ENCODE measurements around the gene POLR3GL. TPM values are rescaled to one million over a fixed set of nuclear protein-coding genes. Genes with fewer than 3 reads are reported as not detected.

POLR3GL gene
- total RNA-seq, 1 experiment from 2014 or later, result 26.0 TPM

DNA sequence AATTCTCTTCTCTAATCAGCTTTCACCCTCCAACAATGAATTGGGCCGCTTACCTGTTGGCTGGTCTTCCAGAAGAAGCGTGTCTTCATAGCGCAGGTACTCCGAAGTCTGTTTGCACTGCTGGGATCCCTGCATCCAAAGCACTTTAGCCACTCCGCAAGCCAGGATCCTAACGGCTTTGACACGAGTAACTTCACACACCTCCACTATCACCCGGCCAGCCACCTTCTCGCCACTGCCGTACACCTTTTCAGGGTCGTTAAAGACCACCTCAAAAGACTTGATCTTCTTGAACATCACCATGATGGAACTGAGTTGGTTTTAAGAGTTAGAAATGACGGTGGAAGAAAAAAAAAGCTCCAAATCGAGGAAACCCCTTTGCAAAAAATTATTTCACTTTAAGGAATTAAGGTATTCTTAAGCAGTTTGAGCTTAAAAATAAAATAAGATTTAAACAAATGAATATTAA is 31.5 kb downstream of the POLR3GL start:
- in situ Hi-C loops (cut with HindIII; ENCODE audit: low pct_unique_long_range_greater_than_20kb, low sequenced_read_pairs), result no loop called here

GRCh38 chr1:145996433-145997015 is 32.0 kb downstream of the POLR3GL start, which contains the start of gene TXNIP:
TSS of gene TXNIP (minus strand) at chr1:145996579. CDS start at chr1:145996266, 313 bp downstream.
- DNase-seq (ENCODE audit: low read depth, low spot score), result peak; percentile 99
- in situ Hi-C loops (cut with HindIII; ENCODE audit: low pct_unique_long_range_greater_than_20kb, low sequenced_read_pairs), result no loop called here

More for the DNA sequence above, 31.5 kb downstream of the POLR3GL start:
- no peak for DNase-seq (ENCODE audit: low read depth, low spot score)

- in situ Hi-C loops (cut with HindIII; ENCODE audit: low pct_unique_long_range_greater_than_20kb, low sequenced_read_pairs), result no loop called here
- DNase-seq (ENCODE audit: low read depth, low spot score), result no peak
These were observed 32.7 kb downstream of the POLR3GL start for GRCh38 chr1:145997016-145997717.

DNA sequence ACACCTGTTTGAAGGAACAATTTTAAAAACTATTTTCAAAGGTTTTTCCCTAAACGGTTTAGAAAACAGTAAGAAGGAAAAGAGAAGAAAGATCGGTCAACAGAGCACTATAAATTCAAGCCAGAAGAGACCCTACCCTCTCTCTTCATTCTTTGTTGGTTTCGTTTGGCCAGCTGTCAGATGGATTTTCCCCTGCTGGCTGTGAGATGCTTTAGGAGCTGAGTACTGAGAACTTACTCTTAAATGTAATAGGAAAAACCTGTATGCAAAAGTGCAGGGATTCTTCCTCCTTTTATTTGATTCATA is 33.2 kb downstream of the POLR3GL start:
- no peak for DNase-seq (ENCODE audit: low read depth, low spot score)
- in situ Hi-C loops (cut with HindIII; ENCODE audit: low pct_unique_long_range_greater_than_20kb, low sequenced_read_pairs), result no loop called here

GRCh38 chr1:145999321-146000024 is 35.0 kb downstream of the POLR3GL start:
- in situ Hi-C loops (cut with HindIII; ENCODE audit: low pct_unique_long_range_greater_than_20kb, low sequenced_read_pairs), result no loop called here
- DNase-seq (ENCODE audit: low read depth, low spot score), result no peak

DNA sequence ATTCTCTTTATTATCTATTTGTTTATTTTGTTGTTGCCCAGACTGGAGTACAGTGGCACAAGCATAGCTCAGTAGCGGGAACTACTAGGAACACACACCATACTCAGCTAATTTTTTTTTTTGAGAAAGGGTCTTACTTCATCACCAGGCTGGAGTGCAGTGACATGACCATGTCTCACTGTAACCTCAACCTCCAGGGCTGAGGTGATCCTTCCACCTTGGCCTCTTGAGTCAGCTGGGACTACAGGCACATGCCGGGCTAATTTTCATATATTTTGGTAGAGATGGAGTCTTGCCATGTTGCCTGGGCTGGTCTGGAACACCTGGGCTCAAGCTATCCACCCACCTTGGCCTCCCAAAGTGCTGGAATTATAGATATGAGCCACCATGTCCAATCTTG is 37.2 kb downstream of the POLR3GL start:
- no peak for DNase-seq (ENCODE audit: low read depth, low spot score)
- in situ Hi-C loops (cut with HindIII; ENCODE audit: low pct_unique_long_range_greater_than_20kb, low sequenced_read_pairs), result no loop called here

DNA sequence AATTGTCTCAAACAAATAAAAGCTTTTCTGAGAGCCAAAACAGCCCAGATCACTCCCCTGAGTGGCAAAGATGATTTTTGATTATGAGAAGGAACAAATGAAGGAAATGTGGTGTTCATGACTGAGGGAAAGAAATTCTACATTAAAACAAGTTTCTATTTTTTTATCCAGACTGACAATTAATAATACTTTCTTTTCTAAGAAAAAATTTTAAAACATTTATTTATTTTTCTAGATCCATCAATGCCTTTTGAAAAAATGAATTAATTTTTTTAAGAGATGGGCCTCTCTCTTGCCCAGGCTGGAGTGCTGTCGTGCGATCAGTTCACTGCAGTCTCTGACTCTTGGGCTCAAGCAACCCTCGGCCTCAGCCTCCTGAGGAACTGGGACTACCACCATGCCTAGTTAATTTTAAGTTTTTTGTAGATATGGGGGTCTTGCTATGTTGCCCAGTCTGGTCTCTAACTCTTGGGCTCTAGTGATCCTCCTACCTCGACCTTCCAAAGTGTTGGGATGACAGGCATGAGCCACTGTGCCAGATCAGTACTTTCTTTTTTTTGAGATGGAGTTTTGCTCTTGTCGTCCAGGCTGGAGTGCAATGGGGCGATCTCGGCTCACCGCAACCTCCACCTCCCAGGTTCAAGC is 43.1 kb downstream of the POLR3GL start:
- DNase-seq (ENCODE audit: low read depth, low spot score), result no peak
- in situ Hi-C loops (cut with HindIII; ENCODE audit: low pct_unique_long_range_greater_than_20kb, low sequenced_read_pairs), result no loop called here

DNA sequence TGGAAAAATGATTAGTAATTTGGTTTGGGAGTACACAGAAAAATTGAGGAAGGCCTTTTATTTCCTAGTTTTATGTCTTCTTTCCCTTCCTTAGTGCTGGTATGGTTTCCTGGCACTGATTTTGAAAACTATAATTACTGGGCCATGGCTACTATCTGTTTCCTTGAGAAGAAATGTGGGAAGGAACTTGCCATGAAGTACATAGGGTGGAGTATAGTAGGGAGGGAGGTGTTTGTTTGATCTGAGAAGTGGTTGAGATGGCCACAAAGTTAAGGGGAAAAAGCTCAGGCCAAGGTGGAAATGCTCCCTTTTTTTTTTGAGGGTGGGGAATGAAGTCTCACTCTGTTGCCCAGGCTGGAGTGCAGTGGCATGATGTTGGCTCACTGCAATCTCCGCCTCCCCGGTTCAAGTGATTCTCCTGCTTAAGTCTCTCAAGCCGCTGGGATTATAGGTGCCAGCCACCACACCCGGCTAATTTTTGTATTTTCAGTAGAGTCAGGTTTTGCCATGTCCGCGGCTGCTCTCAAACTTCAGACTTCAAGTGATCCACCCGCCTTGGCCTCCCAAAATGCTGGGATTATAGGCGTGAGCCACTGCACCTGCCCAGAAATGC is 45.7 kb downstream of the POLR3GL start:
- in situ Hi-C loops (cut with HindIII; ENCODE audit: low pct_unique_long_range_greater_than_20kb, low sequenced_read_pairs), result no loop called here
- DNase-seq (ENCODE audit: low read depth, low spot score), result no peak

DNA sequence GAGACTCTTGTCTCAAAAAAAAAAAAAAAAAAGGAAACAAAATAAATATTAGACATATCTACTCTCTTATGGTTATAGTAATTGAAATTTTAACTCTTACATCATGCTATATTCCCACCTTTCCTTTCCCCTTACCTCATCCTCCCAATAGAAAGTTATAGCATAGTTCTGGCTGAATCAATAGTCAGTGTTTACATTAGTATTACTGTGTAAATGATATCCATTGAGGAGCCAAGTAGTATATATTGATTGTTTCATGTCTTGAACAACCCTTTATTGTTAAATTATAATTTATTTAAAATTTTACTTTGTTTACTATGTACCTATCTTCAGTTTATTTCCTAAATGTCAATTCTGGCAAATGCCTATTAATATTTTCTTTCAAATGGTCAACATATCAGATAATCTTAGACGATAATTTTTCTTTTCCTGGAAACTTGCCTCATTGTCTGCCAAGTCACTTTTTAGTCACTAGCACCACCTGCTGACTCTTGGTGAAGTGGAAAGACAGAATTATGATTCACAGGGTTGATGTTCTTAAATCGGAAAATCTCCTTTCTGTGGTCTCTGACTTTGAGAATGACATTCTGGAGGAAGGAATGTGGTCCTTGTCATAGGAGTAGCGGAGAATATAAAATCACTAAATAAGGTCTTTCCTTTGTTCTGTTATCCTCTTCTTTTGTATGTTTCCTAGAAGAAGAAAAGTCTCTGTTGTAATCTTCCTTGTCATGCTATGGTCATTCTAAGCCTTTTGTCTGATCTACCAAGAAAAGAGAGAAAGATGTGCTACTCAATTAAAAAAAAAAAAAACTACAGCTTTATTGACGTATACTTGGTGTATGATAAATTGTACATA is 48.4 kb downstream of the POLR3GL start:
- in situ Hi-C loops (cut with HindIII; ENCODE audit: low pct_unique_long_range_greater_than_20kb, low sequenced_read_pairs), result no loop called here
- DNase-seq (ENCODE audit: low read depth, low spot score), result peak; percentile 91

GRCh38 chr1:146013559-146013922 is 49.1 kb downstream of the POLR3GL start:
- in situ Hi-C loops (cut with HindIII; ENCODE audit: low pct_unique_long_range_greater_than_20kb, low sequenced_read_pairs), result no loop called here
- peak; percentile 16 for DNase-seq (ENCODE audit: low read depth, low spot score)

DNA sequence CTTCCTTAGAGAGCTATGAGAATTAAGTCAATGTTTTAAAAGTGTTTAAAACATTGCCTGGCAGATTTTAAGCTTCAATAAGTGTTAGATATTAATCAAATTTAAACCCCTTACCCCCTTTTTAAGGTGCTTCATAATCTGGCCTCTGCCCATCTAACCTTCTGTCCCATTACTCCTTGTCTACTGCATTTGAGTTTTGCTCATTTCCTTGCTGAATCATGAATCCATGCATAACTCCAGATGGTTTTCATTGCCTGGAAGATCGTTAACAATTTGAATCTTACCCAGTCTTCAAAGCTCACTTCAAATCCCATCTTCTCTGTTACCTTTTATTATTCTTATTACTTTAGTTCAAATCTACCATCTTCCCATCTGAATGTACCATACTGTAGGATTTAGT is 52.4 kb downstream of the POLR3GL start:
- DNase-seq (ENCODE audit: low read depth, low spot score), result no peak
- in situ Hi-C loops (cut with HindIII; ENCODE audit: low pct_unique_long_range_greater_than_20kb, low sequenced_read_pairs), result no loop called here

- in situ Hi-C loops (cut with HindIII; ENCODE audit: low pct_unique_long_range_greater_than_20kb, low sequenced_read_pairs), result no loop called here
- DNase-seq (ENCODE audit: low read depth, low spot score), result no peak
These were observed 55.0 kb downstream of the POLR3GL start for GRCh38 chr1:146019231-146020057.

GRCh38 chr1:146020058-146021049 is 55.9 kb downstream of the POLR3GL start:
- no peak for DNase-seq (ENCODE audit: low read depth, low spot score)
- in situ Hi-C loops (cut with HindIII; ENCODE audit: low pct_unique_long_range_greater_than_20kb, low sequenced_read_pairs), result no loop called here

- DNase-seq (ENCODE audit: low read depth, low spot score), result no peak
- in situ Hi-C loops (cut with HindIII; ENCODE audit: low pct_unique_long_range_greater_than_20kb, low sequenced_read_pairs), result no loop called here
These were observed 56.6 kb downstream of the POLR3GL start for GRCh38 chr1:146021050-146021445.

DNA sequence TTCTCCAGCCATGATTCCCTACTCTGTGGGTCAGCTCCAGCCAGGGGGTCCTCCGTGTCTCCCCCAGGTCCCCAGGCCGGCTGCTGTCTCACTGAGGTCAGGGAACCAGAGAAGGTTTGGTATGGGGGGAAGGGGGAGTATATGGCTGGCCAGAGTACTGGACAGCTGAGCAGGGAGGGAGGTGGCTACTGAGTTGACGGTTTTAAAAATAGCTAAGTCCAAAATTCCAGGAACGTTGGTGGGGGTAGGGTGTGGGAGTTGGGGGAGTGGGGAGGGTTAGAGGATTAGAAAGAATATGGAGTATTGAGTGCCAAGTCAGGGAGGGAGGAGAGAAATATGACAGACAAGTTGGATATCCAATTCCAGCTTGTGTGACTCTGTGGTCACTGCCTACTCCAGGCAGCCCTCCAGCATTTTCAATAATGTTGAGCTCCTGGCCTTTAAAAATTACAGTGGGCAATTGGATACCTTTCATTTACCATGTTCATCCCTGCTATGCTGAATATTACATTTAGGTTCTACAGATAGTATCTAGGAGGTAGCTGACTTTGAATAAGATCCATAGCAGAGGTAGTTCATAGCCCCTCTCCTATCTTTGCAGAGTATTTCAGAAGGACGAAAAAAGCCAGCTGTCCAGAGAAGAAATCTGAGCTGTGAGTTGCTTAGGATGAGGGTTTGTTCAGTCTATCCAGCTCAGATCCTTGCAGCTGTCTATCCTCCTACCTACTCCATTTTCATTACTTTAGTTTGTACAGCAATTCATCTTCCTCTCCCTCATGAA is 57.3 kb downstream of the POLR3GL start, which contains the start of gene HJV:
Gene HJV, minus strand, starts transcription at position 114 of the 781 bp plus-strand sequence. CDS start 1,504 bp downstream, outside the sequence.
- in situ Hi-C loops (cut with HindIII; ENCODE audit: low pct_unique_long_range_greater_than_20kb, low sequenced_read_pairs), result no loop called here
- DNase-seq (ENCODE audit: low read depth, low spot score), result no peak
